ENCODE data around the gene PCDH9.

The PCDH9 gene

GRCh38 chr13:66378894-66379293 is 851.2 kb downstream of the PCDH9 start:
- no peak for DNase-seq (ENCODE audit: low read depth in 2 of 2)

- no peak for DNase-seq (ENCODE audit: low read depth in 2 of 2)
These were observed 852.6 kb downstream of the PCDH9 start for GRCh38 chr13:66377569-66377968.

DNA sequence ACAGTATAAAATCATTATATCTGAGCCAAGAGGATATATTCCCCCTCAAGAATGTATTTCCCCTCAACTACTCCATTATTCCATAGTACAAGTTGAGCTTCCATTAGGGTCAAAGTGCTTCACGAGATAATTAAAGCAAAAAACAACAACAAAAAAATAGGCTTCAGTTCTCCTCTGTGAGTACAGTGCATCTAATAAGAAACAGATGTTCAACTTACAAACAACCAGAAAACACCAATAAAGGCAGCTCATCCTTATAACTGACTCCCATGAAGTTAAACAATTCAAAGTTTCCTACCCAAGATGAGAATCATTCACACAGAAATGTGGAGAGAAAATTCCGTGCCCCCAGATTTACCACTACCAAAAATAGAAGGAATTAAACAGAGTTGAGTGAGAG is 854.4 kb downstream of the PCDH9 start:
- DNase-seq (ENCODE audit: low read depth in 2 of 2): no peak

DNA sequence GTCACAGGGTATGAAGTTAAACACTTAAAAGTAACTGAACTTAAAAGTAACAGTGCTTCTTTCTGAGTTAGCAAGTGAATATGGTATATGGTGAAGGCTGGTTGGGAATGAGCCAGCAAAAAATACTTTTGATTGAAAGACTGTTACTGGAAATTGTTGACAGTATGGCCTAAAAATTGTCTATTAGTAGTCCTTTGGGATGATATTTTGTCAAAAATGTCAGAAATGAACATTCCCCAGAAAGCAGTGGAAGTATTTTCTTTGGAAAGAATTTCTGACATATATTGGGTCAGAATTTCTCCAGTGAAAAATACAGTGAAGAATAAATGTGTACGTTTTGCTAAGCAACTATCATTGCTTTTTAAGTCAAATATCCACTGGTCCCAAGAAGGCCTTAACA is 860.5 kb downstream of the PCDH9 start:
- no peak for DNase-seq (ENCODE audit: low read depth in 2 of 2)

DNA sequence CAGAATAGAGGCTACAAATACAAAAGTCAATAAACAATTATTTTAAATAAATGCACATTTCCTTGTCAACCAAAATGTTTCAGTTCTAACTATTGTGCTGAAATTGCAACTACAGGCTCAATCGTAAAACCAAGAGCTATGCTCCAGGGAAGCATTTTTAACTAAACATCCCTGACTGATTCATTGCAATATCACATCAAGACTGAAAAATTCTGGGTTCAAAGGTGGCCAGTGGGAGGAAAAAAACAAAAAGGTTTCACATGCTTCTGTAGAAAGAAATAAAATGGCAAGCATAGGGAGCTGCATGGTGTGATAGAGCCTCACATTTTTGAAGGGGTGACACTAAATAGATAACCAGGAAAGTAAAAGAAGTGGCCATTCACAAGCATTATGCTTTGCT is 862.8 kb downstream of the PCDH9 start:
- DNase-seq (ENCODE audit: low read depth in 2 of 2): no peak

DNA sequence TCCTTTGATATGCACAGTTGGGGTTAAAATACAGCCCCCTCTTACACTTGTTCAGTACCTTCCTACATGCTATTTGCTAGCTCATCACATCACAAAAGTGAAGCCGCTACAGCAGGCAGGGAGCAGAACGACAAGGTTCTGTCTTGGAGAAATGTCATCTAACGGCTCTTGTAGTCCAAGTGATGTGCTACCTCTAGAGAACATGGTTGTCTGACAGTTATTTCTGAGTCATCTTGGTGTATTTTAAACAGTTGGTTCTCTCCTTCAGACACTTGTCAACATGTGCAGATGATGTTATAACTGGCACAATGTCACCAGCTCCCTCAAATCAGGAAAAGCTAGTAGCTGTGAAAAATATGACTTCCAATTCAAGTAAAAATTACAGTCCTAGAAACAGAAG is 865.0 kb downstream of the PCDH9 start:
- DNase-seq (ENCODE audit: low read depth in 2 of 2): no peak

DNA sequence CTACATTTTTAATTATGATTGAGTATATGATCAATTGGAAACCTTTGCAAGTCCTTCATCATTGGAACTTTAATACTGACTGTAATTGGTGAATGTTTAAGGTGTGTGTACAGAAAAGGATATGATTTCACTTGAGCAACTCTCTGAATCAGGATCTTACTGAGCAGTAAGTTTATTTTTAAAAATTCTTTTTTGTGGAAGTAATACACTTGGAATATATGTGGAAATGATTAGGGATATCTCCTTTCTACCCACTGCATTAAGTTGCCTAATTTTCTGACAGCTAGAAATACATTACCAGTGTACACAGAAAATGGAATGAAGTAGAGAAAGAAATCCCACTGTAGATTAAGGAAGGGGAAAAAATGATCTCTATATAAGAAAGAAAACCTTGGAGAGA is 865.8 kb downstream of the PCDH9 start:
- DNase-seq (ENCODE audit: low read depth in 2 of 2): no peak

GRCh38 chr13:66362485-66362884 is 867.7 kb downstream of the PCDH9 start:
- no peak for DNase-seq (ENCODE audit: low read depth in 2 of 2)

GRCh38 chr13:66359910-66360552 is 870.1 kb downstream of the PCDH9 start:
- no peak for DNase-seq (ENCODE audit: low read depth in 2 of 2)

DNA sequence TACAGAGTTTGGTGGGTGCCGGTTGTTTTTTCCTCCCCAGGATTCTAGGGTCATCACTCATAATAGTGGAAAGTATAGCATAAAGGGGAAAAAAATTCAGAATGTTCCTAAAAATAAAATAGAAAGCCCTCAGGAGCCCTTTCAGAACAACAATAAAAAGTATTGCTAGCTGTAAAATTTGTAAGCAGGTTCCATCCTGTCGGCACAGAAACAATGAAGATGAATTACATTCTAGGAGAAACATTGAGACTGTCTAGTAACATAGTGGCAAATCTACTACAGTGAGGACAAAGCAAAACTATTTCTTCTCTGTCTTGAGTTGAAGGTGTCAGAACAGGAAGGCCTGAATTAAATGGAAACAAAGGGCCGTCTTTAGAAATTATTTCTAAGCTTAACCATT is 870.7 kb downstream of the PCDH9 start:
- DNase-seq (ENCODE audit: low read depth in 2 of 2): no peak

DNA sequence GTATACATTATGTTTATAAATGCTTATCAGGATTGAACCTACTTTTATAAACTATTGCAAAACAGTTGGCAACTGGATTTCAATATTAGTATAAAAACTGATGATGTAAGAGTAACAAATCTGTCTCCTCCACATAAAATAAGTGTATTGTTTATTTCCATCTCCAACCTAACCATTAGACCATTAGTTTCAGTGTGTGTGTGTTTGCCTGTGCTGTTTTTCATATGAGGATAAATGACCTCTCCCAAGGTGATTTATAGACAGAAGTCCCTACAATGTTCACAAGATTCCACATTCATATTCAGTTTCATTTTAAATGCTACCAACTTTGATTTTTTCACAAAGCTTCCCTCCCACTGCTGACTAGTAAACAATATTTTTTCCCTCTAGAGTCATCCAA is 871.6 kb downstream of the PCDH9 start:
- no peak for DNase-seq (ENCODE audit: low read depth in 2 of 2)

- DNase-seq (ENCODE audit: low read depth in 2 of 2): no peak
These were observed 872.7 kb downstream of the PCDH9 start for GRCh38 chr13:66357463-66357862.

- no peak for DNase-seq (ENCODE audit: low read depth in 2 of 2)
These were observed 875.0 kb downstream of the PCDH9 start for GRCh38 chr13:66354879-66355751.

DNA sequence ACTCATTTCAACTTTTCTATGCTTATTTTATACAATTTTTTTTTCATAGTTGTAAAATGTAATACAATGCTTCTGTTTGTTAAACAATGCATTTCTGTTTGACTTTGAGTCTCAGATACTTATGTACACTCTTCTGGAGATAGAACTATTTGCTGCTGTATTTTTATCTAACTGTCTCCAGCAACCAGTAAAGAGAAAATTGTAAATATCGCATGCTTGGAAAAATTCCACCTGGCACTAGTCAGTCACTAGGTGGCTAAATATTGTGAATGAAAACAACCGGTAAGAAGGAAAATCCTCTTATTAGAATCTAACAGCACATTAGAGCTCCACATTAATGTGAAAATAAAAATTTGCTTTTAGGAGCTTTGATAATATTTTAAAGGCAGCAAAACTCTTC is 876.5 kb downstream of the PCDH9 start:
- DNase-seq (ENCODE audit: low read depth in 2 of 2): no peak

DNA sequence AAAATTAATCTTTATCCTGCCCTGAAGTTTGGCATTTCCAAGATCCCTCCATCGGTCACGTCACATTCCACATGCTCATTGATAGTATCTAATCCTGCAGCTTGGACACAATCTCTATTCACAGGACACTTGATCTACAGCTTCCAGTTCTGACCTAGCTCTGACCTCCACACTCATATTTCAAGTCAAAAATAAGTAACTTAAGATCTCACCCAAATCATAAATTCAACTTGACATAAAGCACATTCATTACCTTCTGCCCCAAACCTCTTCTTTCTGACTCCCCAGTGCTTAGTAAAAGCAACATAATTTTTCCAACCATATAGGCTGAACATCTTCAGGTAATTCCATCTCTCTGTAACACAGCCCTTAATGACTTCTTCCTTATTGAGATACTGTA is 880.2 kb downstream of the PCDH9 start:
- DNase-seq (ENCODE audit: low read depth in 2 of 2): no peak

DNA sequence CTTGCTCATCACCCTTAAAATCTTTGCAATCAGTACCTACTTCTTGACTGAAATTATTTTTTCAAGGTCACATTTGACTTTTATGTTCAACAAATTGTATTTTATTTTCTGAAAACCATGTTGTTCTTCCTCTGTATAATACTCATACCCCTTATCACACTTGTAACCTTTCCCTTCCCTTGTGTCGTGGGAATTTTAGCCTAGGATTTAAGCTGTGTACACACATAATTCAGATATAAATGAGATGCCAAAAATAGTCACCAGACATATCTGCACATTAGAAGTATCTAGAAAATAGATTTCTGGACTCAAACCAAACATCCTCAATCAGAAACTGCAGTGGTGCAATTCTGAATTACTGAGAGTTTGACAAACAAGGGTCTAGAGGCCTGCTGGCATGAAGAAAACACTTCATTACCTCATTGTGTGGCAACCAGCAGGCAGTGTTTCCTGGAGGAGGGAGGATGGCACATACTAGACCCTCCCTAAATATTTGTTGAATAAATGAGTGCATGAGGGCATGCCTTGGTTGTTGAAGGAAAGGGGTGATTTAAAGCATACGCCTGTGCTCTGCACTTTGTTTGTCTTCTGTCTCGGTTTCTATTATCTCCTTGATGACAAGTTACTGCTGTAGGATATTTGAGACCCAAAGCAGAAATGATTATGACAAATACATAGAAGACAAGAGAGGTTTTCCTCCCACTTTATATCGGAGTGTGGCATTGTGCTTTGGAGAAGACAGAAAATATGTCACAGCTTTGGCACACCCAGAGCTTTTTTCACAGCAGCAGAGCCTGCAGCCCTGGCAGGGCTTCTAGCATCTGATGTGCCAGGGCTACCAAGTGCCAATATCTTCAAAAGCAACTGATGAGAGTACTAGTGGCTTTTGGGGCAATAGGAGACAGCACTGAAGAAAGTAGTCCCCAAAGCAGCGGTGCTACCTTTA is 881.1 kb downstream of the PCDH9 start:
- no peak for DNase-seq (ENCODE audit: low read depth in 2 of 2)

- DNase-seq (ENCODE audit: low read depth in 2 of 2): no peak
These were observed 882.5 kb downstream of the PCDH9 start for GRCh38 chr13:66347486-66348117.

GRCh38 chr13:66345971-66346370 is 884.2 kb downstream of the PCDH9 start:
- no peak for DNase-seq (ENCODE audit: low read depth in 2 of 2)

GRCh38 chr13:66345518-66345810 is 884.7 kb downstream of the PCDH9 start:
- no peak for DNase-seq (ENCODE audit: low read depth in 2 of 2)

GRCh38 chr13:66344805-66345517 is 885.2 kb downstream of the PCDH9 start:
- no peak for DNase-seq (ENCODE audit: low read depth in 2 of 2)

GRCh38 chr13:66343224-66343828 is 886.8 kb downstream of the PCDH9 start:
- DNase-seq (ENCODE audit: low read depth in 2 of 2): no peak

Measured in stimulated activated CD4-positive, alpha-beta T cell treated with anti-CD3 and anti-CD28 coated beads, Interleukin-15, amount 100 ng/mL, for 48 hours (primary cell).